HepG2 (cell line): ENCODE data around the gene PROX1. TPM values are rescaled to one million over a fixed set of nuclear protein-coding genes. Genes with fewer than 3 reads are reported as not detected.
A peak's percentile ranks its signal among the peaks of the same experiment; 100 is the strongest.

Experiments used
- CAMTA2 ChIP-seq: sonication (generic); formaldehyde crosslinking; IDR thresholded peaks from 2 replicates; pipeline ENCODE4 v1.4.0; 2020; ENCODE audit warnings: mild to moderate bottlenecking, missing genetic modification reagents, borderline replicate concordance
- GTF3A ChIP-seq: sonication (generic); formaldehyde crosslinking; conservative IDR thresholded peaks from 2 replicates; pipeline ENCODE4 v1.4.0; 2020; ENCODE audit warnings: mild to moderate bottlenecking, missing genetic modification reagents
- HMG20A ChIP-seq: IDR thresholded peaks from 2 replicates; pipeline ENCODE4 v1.6.1; 2016; ENCODE audit warnings: borderline replicate concordance
- HNF4G ChIP-seq, 2 experiments: sonication (generic) in 1 of 2; formaldehyde crosslinking in 1 of 2; IDR thresholded peaks; 2 replicates each; pipeline versions ENCODE4 v1.4.0 to v1.6.1; 2011 to 2020; ENCODE audit warnings: borderline replicate concordance in 2 of 2, low read depth in 2 of 2, mild to moderate bottlenecking in 2 of 2, low read length in 1 of 2, missing genetic modification reagents in 1 of 2, moderate library complexity in 1 of 2
- KAT2B ChIP-seq: fragments of 150-350 bp; IDR thresholded peaks from 2 replicates; pipeline ENCODE4 v1.6.1; 2014; ENCODE audit warnings: low read depth, low read length, borderline replicate concordance
- MATR3 ChIP-seq: sonication (generic); formaldehyde crosslinking; IDR thresholded peaks from 2 replicates; pipeline ENCODE4 v1.4.0; 2020; ENCODE audit warnings: missing genetic modification reagents
- MIER3 ChIP-seq: IDR thresholded peaks from 2 replicates; pipeline ENCODE4 v1.6.1; 2016; ENCODE audit warnings: missing compliant biosample characterization, borderline replicate concordance
- NFRKB ChIP-seq: fragments of 450-650 bp; IDR thresholded peaks from 2 replicates; pipeline ENCODE4 v1.6.1; 2017
- NPAS2 ChIP-seq: sonication (generic); formaldehyde crosslinking; IDR thresholded peaks from 2 replicates; pipeline ENCODE4 v1.8.0; 2022; ENCODE audit warnings: mild to moderate bottlenecking, missing genetic modification reagents, borderline replicate concordance
- POLR2A ChIP-seq, 2 experiments: IDR thresholded peaks; 2 replicates each; pipeline ENCODE4 v1.6.1; 2011; ENCODE audit warnings: low read depth in 2 of 2, low read length in 2 of 2, mild to moderate bottlenecking in 1 of 2, moderate library complexity in 1 of 2; ENCODE audit not compliant: insufficient read depth in 1 of 2
- SMAD1 ChIP-seq: sonication (generic); formaldehyde crosslinking; IDR thresholded peaks from 2 replicates; pipeline ENCODE4 v1.4.0; 2020; ENCODE audit warnings: missing genetic modification reagents, low read depth, mild to moderate bottlenecking, borderline replicate concordance
- ZBTB33 ChIP-seq: sonication (generic); formaldehyde crosslinking; IDR thresholded peaks from 2 replicates; pipeline ENCODE4 v1.4.0; 2020; ENCODE audit warnings: missing genetic modification reagents
- ZBTB44 ChIP-seq: sonication (generic); formaldehyde crosslinking; IDR thresholded peaks from 2 replicates; pipeline ENCODE4 v1.4.0; 2020; ENCODE audit warnings: missing genetic modification reagents
- ZNF34 ChIP-seq: sonication (generic); formaldehyde crosslinking; IDR thresholded peaks from 2 replicates; pipeline ENCODE4 v1.4.0; 2020; ENCODE audit warnings: mild to moderate bottlenecking, missing genetic modification reagents, borderline replicate concordance
- ZNF451 ChIP-seq: sonication (generic); formaldehyde crosslinking; IDR thresholded peaks from 2 replicates; pipeline ENCODE4 v1.5.0; 2020; ENCODE audit warnings: mild to moderate bottlenecking, missing genetic modification reagents
- ZNF709 ChIP-seq: sonication (generic); formaldehyde crosslinking; IDR thresholded peaks from 2 replicates; pipeline ENCODE4 v1.5.0; 2020; ENCODE audit warnings: mild to moderate bottlenecking, missing genetic modification reagents
- ZNF780A ChIP-seq: sonication (generic); formaldehyde crosslinking; IDR thresholded peaks from 2 replicates; pipeline ENCODE4 v1.8.0; 2022; ENCODE audit warnings: mild to moderate bottlenecking, missing genetic modification reagents, moderate library complexity
- ZNF782 ChIP-seq: sonication (generic); formaldehyde crosslinking; IDR thresholded peaks from 2 replicates; pipeline ENCODE4 v1.4.0; 2020; ENCODE audit warnings: missing genetic modification reagents, mild to moderate bottlenecking, borderline replicate concordance
- ZNF788 ChIP-seq: sonication (generic); formaldehyde crosslinking; IDR thresholded peaks from 2 replicates; pipeline ENCODE4 v1.5.0; 2020; ENCODE audit warnings: mild to moderate bottlenecking, missing genetic modification reagents, borderline replicate concordance
- ZZZ3 ChIP-seq: sonication (generic); formaldehyde crosslinking; IDR thresholded peaks from 2 replicates; pipeline ENCODE4 v1.4.0; 2020; ENCODE audit warnings: missing genetic modification reagents, mild to moderate bottlenecking, borderline replicate concordance
- polyA plus RNA-seq, 8 experiments: library from polyadenylated mRNA; depleted of rRNA in 3 of 8; stranded (reverse) in 7 of 8; unstranded in 1 of 8; fragments of >200 nt; fragmentation: Illumina TruSeq in 4 of 8; extraction: Trizol in 4 of 8; gene quantifications; 2 replicates each; pipeline versions ENCODE4 v1.2.1 to v1.2.3, GENCODE V29; 2011 to 2016; ENCODE audit warnings: low read depth in 4 of 8, missing spikeins in 1 of 8, mixed read lengths in 1 of 8; ENCODE audit not compliant: insufficient read depth in 1 of 8
- total RNA-seq, 5 experiments: library from RNA; depleted of rRNA; stranded (reverse); fragments of >200 nt; fragmentation: Illumina TruSeq; extraction: Trizol; gene quantifications; 2 replicates each; pipeline ENCODE4 v1.2.3, GENCODE V29; 2016; ENCODE audit warnings: low read depth in 1 of 5
- TF ChIP-seq, protein P1 (sequence below): sonication (generic); formaldehyde crosslinking; IDR thresholded peaks from 2 replicates; pipeline ENCODE4 v1.4.0; 2020; ENCODE audit warnings: missing genetic modification reagents
- TF ChIP-seq, protein P2 (sequence below): sonication (generic); formaldehyde crosslinking; IDR thresholded peaks from 2 replicates; pipeline ENCODE4 v1.5.1; 2020; ENCODE audit warnings: missing genetic modification reagents, mild to moderate bottlenecking, borderline replicate concordance
- TF ChIP-seq, protein P3 (sequence below): sonication (generic); formaldehyde crosslinking; IDR thresholded peaks from 2 replicates; pipeline ENCODE4 v1.8.1; 2023; ENCODE audit warnings: mild to moderate bottlenecking, missing genetic modification reagents

The PROX1 gene
- total and polyA plus RNA-seq, 2 of the 13 experiments (the other 11 are each of a cell fraction or from before 2014, with no cell fraction given), result 12.3 to 30.2 TPM

- TF ChIP-seq, protein P1, sequence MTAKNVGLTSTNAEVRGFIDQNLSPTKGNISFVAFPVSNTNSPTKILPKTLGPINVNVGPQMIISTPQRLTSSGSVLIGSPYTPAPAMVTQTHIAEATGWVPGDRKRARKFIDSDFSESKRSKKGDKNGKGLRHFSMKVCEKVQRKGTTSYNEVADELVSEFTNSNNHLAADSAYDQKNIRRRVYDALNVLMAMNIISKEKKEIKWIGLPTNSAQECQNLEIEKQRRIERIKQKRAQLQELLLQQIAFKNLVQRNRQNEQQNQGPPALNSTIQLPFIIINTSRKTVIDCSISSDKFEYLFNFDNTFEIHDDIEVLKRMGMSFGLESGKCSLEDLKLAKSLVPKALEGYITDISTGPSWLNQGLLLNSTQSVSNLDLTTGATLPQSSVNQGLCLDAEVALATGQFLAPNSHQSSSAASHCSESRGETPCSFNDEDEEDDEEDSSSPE (CRISPR knock-in tag), result no peak
- TF ChIP-seq, protein P2, sequence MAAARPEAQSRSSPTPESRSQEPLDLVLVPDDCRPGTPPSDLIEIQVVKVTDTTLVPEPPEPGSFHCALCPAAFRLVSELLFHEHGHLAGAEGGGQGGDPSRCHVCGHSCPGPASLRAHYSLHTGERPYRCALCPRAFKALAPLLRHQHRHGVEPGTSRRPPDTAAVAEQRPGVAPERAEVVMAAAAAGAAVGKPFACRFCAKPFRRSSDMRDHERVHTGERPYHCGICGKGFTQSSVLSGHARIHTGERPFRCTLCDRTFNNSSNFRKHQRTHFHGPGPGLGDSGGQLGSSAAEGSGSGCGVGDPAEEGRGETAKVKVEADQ, result no peak
- TF ChIP-seq ZBTB44, result no peak
- TF ChIP-seq NFRKB, result no peak
- no peak for TF ChIP-seq POLR2A (IDR thresholded peaks at IDR 0.05; ENCODE audit: insufficient read depth in 1 of 2, low read depth in 2 of 2, low read length in 2 of 2)
- no peak for TF ChIP-seq ZZZ3 (CRISPR knock-in tag)
- TF ChIP-seq ZNF782 (CRISPR knock-in tag), result no peak
- TF ChIP-seq CAMTA2 (CRISPR knock-in tag), result no peak
- TF ChIP-seq ZNF780A (CRISPR knock-in tag), result no peak
- TF ChIP-seq ZNF788 (CRISPR knock-in tag), result no peak
- no peak for TF ChIP-seq GTF3A (CRISPR knock-in tag)
- TF ChIP-seq ZNF709, result no peak
- no peak for TF ChIP-seq NPAS2 (CRISPR knock-in tag)
- no peak for TF ChIP-seq ZNF451 (CRISPR knock-in tag)
- TF ChIP-seq HMG20A, result peak; percentile 39; the same call in 1 of the 2 replicates
- TF ChIP-seq, protein P3, sequence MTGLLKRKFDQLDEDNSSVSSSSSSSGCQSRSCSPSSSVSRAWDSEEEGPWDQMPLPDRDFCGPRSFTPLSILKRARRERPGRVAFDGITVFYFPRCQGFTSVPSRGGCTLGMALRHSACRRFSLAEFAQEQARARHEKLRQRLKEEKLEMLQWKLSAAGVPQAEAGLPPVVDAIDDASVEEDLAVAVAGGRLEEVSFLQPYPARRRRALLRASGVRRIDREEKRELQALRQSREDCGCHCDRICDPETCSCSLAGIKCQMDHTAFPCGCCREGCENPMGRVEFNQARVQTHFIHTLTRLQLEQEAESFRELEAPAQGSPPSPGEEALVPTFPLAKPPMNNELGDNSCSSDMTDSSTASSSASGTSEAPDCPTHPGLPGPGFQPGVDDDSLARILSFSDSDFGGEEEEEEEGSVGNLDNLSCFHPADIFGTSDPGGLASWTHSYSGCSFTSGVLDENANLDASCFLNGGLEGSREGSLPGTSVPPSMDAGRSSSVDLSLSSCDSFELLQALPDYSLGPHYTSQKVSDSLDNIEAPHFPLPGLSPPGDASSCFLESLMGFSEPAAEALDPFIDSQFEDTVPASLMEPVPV (CRISPR knock-in tag), result no peak
- no peak for TF ChIP-seq KAT2B
- TF ChIP-seq HNF4G (IDR thresholded peaks at IDR 0.05; ENCODE audit: borderline replicate concordance, low read depth, low read length), result peak; percentile 78
- 0 out of 2 replicates have a peak, but pooled peaks have one; percentile 37 for TF ChIP-seq HNF4G (CRISPR knock-in tag; IDR thresholded peaks at IDR 0.05; ENCODE audit: borderline replicate concordance, low read depth)
- TF ChIP-seq ZBTB33 (CRISPR knock-in tag), result no peak
- TF ChIP-seq MIER3 (CRISPR knock-in tag), result no peak
- TF ChIP-seq MATR3, result no peak
- no peak for TF ChIP-seq SMAD1 (CRISPR knock-in tag)
- TF ChIP-seq ZNF34 (CRISPR knock-in tag), result no peak
These were observed 29.4 kb upstream of the PROX1 start (continued) for GRCh38 chr1:213958346-213958745.
